ENCODE data around the gene UBE2H.
"Not testable (repeated sequence)": the region's sequence is repeated elsewhere in the genome, so short reads cannot be mapped to it uniquely, and the experiment has no call there.

Gene UBE2H

GRCh38 chr7:129836983-129837382 is 115.8 kb downstream of the UBE2H start:
- no peak overlapping the region for H3K27ac ChIP-seq (ENCODE audit: extremely low read depth, low read depth, low read length)
- TF ChIP-seq ZNF341 (tag by site-specific recombination; IDR thresholded peaks at IDR 0.05; ENCODE audit: low read depth) (no peak), ZNF449 (tag by site-specific recombination; IDR thresholded peaks at IDR 0.05) (no peak), ZNF404 (tag by site-specific recombination; IDR thresholded peaks at IDR 0.05) (no peak), SP2 (tag by site-specific recombination; IDR thresholded peaks at IDR 0.05) (no peak), ZNF837 (tag by site-specific recombination; IDR thresholded peaks at IDR 0.05) (no peak), BCL6B (tag by site-specific recombination; IDR thresholded peaks at IDR 0.05) (no peak), GLIS2 (tag by site-specific recombination; IDR thresholded peaks at IDR 0.05) (no peak), ZNF792 (tag by site-specific recombination; IDR thresholded peaks at IDR 0.05) (no peak), ZNF621 (tag by site-specific recombination; IDR thresholded peaks at IDR 0.05) (no peak), ZNF24 (tag by site-specific recombination; IDR thresholded peaks at IDR 0.05) (no peak), PRDM4 (tag by site-specific recombination; IDR thresholded peaks at IDR 0.05) (no peak), ZNF701 (tag by site-specific recombination; IDR thresholded peaks at IDR 0.05) (no peak), GLIS1 (tag by site-specific recombination; IDR thresholded peaks at IDR 0.05) (no peak), ZBTB17 (tag by site-specific recombination; IDR thresholded peaks at IDR 0.05) (no peak), ZNF2 (tag by site-specific recombination; IDR thresholded peaks at IDR 0.05) (no peak), ZNF596 (tag by site-specific recombination; IDR thresholded peaks at IDR 0.05) (no peak), ZNF426 (tag by site-specific recombination; IDR thresholded peaks at IDR 0.05) (no peak)
- TF ChIP-seq, protein P1, sequence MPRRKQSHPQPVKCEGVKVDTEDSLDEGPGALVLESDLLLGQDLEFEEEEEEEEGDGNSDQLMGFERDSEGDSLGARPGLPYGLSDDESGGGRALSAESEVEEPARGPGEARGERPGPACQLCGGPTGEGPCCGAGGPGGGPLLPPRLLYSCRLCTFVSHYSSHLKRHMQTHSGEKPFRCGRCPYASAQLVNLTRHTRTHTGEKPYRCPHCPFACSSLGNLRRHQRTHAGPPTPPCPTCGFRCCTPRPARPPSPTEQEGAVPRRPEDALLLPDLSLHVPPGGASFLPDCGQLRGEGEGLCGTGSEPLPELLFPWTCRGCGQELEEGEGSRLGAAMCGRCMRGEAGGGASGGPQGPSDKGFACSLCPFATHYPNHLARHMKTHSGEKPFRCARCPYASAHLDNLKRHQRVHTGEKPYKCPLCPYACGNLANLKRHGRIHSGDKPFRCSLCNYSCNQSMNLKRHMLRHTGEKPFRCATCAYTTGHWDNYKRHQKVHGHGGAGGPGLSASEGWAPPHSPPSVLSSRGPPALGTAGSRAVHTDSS (tag by site-specific recombination; IDR thresholded peaks at IDR 0.05) = no peak
- no peak overlapping the region for H3K4me3 ChIP-seq (ENCODE audit: low read depth, low read length)
- no peaks in the 10 kb centered on the region for H3K4me1 ChIP-seq (ENCODE audit: control insufficient read depth, insufficient read depth, low read length)
- H3K9me3 ChIP-seq (ENCODE audit: control insufficient read depth, insufficient read depth, low read depth, low read length) = no peaks in the 10 kb centered on the region
- ChIA-PET CTCF (interaction anchor here (0.7 to 1.1 kb wide), 2 partner anchors 12 to 172 kb away, joined by 3 to 8 read pairs; no protein-coding TSS in a partner anchor), POLR2A (no interaction called here)
- H3K36me3 ChIP-seq (ENCODE audit: control insufficient read depth in 2 of 2, insufficient read depth in 1 of 2, low read length in 2 of 2) = peaks cover 0 to 6% of the 10 kb centered on the region in 2 experiments; a peak in 1 of 3 replicates

- peaks cover 0 to 6% of the 10 kb centered on the region in 2 experiments; a peak in 1 of 3 replicates for H3K36me3 ChIP-seq (ENCODE audit: control insufficient read depth in 2 of 2, insufficient read depth in 1 of 2, low read length in 2 of 2)
- CTCF ChIA-PET = interaction anchor here (2.2 kb wide), 1 partner anchor 10 kb away, joined by 6 read pairs; no protein-coding TSS in a partner anchor
- no peaks in the 10 kb centered on the region for H3K9me3 ChIP-seq (ENCODE audit: control insufficient read depth, insufficient read depth, low read depth, low read length)
- H3K4me3 ChIP-seq (ENCODE audit: low read depth, low read length) = no peak overlapping the region
- H3K27ac ChIP-seq (ENCODE audit: extremely low read depth, low read depth, low read length) = no peak overlapping the region
- POLR2A ChIA-PET = no interaction called here
- no peaks in the 10 kb centered on the region for H3K4me1 ChIP-seq (ENCODE audit: control insufficient read depth, insufficient read depth, low read length)
- TF ChIP-seq PRDM6 (tag by site-specific recombination; IDR thresholded peaks at IDR 0.05) (peak; percentile 41; the same call in 1 of the 2 replicates), ZNF473 (tag by site-specific recombination; IDR thresholded peaks at IDR 0.05) (no peak)
These were observed 117.2 kb downstream of the UBE2H start for GRCh38 chr7:129835569-129835968.

GRCh38 chr7:129833353-129833752 is 119.4 kb downstream of the UBE2H start:
- H3K9me3 ChIP-seq (ENCODE audit: control insufficient read depth, insufficient read depth, low read depth, low read length); H3K4me3 ChIP-seq (ENCODE audit: low read depth, low read length); H3K4me1 ChIP-seq (ENCODE audit: control insufficient read depth, insufficient read depth, low read length); POLR2A ChIA-PET; H3K27ac ChIP-seq (ENCODE audit: extremely low read depth, low read depth, low read length); CTCF ChIA-PET; H3K36me3 ChIP-seq (ENCODE audit: control insufficient read depth in 2 of 2, insufficient read depth in 1 of 2, low read length in 2 of 2): not testable (repeated sequence)

All from HEK293 (cell line).